Adrenal gland (tissue), 5 donors: ENCODE measurements around the gene COX6B1.

ENCODE experiments used
- POLR2A ChIP-seq, 2 donors: fragments of 450-650 bp; IDR thresholded peaks; one replicate each; pipeline ENCODE4 v1.6.1; 2017; ENCODE audit warnings: antibody characterized with exemption in 2 of 2, mild to moderate bottlenecking in 2 of 2, moderate library complexity in 1 of 2
- TF ChIP-seq, protein P1 (sequence below), 6 experiments: fragments of 450-650 bp in 4 of 6; fragments of 200-600 bp in 2 of 6; sonication (generic) in 1 of 6; IDR thresholded peaks; 1 replicate in 5 of 6; 2 replicates in 1 of 6; pipeline versions ENCODE4 v1.5.1 to v1.8.0; 2016 to 2021; ENCODE audit warnings: antibody characterized with exemption in 6 of 6, mild to moderate bottlenecking in 2 of 6, moderate library complexity in 1 of 6
- donor health status: DM: no; HTN: no; CAD: no.

DNA sequence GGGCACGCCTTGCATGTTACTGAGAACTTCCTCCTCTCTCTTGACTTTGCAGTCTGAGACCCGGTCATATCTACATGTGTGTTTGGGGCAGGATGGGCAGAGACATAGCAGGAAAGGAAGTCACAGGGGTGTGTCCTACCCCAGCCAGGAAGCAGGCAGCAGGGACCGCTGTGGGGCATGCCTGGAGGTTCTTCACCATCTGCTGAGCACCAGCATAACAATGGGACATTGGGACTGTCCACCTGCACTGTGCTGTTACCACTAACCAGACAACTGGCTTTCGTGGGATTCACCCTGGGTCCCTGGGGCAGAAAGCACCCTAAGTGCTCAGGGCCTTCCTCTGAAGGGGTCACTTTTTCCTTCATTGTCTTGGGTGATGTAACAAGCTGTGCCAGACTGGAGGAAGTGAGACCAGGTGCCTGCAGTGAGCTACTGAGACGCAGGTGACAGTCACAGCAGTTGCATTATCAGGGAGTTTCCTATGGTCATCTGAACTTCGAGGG is 38.2 kb upstream of the COX6B1 start:
- TF ChIP-seq, protein P1, sequence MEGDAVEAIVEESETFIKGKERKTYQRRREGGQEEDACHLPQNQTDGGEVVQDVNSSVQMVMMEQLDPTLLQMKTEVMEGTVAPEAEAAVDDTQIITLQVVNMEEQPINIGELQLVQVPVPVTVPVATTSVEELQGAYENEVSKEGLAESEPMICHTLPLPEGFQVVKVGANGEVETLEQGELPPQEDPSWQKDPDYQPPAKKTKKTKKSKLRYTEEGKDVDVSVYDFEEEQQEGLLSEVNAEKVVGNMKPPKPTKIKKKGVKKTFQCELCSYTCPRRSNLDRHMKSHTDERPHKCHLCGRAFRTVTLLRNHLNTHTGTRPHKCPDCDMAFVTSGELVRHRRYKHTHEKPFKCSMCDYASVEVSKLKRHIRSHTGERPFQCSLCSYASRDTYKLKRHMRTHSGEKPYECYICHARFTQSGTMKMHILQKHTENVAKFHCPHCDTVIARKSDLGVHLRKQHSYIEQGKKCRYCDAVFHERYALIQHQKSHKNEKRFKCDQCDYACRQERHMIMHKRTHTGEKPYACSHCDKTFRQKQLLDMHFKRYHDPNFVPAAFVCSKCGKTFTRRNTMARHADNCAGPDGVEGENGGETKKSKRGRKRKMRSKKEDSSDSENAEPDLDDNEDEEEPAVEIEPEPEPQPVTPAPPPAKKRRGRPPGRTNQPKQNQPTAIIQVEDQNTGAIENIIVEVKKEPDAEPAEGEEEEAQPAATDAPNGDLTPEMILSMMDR (IDR thresholded peaks at IDR 0.05), result no peak
- TF ChIP-seq POLR2A (IDR thresholded peaks at IDR 0.05), result no peak
